SW480 (cell line): Measurements from ENCODE around the gene RAB3A.

Experiments used
- DNase-seq: peaks from one replicate; pipeline ENCODE4 v3.0.0-alpha.2; 2016; ENCODE audit warnings: low spot score

The RAB3A gene

GRCh38 chr19:18150776-18151624 lies 52.8 kb downstream of the RAB3A start:
- no peak for DNase-seq

DNA sequence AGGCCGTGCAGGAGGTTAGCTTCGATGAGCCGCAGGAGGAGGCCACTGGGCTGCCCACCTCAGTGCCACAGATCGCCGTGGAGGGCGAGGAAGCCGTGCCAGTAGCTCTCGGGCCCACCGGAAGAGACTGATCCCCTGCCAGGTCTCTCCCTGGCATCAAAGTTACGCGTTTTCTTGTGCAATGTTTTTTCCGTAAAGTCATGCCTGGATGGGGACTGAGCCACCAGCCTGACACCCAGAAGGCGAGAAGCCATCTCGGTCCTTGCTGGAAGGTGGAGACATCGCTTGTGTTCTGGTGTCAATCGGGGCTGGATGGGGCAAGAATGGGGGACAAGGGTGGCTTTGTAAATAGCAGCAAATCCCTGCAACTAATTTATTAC lies 54.3 kb downstream of the RAB3A start:
- no peak for DNase-seq

DNA sequence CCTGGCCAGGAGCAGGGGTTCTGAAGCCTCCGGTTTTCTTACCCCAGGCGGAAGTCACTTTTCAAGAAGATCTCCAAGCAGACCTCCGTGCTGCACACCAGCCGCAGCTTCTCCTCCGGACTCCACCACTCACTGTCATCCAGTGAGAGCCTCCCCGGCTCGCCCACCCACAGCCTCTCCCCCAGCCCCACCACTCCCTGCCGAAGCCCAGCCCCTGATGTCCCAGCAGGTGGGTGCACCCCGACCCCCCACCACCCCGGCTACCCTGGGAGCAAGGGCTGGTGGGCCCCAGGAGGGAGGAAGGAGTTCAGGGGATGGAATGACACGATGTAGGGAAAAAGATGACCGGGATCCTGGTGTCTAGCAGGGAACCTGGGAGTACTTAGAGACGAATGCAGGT lies 56.4 kb downstream of the RAB3A start:
- DNase-seq: no peak
